SK-N-SH (cell line): ENCODE data around the gene DAGLA. TPM values are rescaled to one million over a fixed set of nuclear protein-coding genes. Genes with fewer than 3 reads are reported as not detected.

Experiments
- CTCF ChIA-PET: fragments of 300-600, 350-600 bp; formaldehyde crosslinking; extraction: SDS; loops from one replicate; lab custom pipeline; 2021; lab: Yijun Ruan, JAX
- POLR2A ChIA-PET: fragments of 350-600 bp; sonication (Branson Sonifier 250); formaldehyde crosslinking; extraction: SDS; loops from one replicate; lab custom pipeline; 2020; ENCODE audit warnings: antibody characterized with exemption, inconsistent platforms; lab: Yijun Ruan, JAX
- DNase-seq: peaks from one replicate; pipeline ENCODE4 v3.0.0; 2012
- H2AFZ ChIP-seq: fragments of 200-600 bp; sonication (generic); 2 replicates; pipeline ENCODE4 v1.8.1; 2016; ENCODE audit warnings: antibody characterized with exemption, mild to moderate bottlenecking, low read depth
- H3F3A ChIP-seq: fragments of 200-600 bp; sonication (generic); replicated peaks from 2 replicates; pipeline ENCODE3; 2016; ENCODE audit warnings: antibody characterized with exemption, mild to moderate bottlenecking; ENCODE audit not compliant: insufficient read depth
- H3K27ac ChIP-seq, 2 experiments: fragments of 200-500 bp in 1 of 2; fragments of 200-600 bp in 1 of 2; sonication (Bioruptor generic) in 1 of 2; sonication (generic), shearing (Covaris generic) in 1 of 2; 2 replicates each; pipeline versions ENCODE4 v1.5.1 to v1.6.1; 2014 to 2016; ENCODE audit warnings: low read depth in 2 of 2, inconsistent platforms in 1 of 2, low read length in 1 of 2, mild to moderate bottlenecking in 1 of 2, mixed read lengths in 1 of 2
- H3K27me3 ChIP-seq: fragments of 200-600 bp; sonication (generic), shearing (Covaris generic); 2 replicates; pipeline ENCODE4 v1.6.1; 2016; ENCODE audit warnings: mixed run types; ENCODE audit not compliant: insufficient read depth
- H3K36me3 ChIP-seq, 2 experiments: fragments of 200-500 bp in 1 of 2; fragments of 200-600 bp in 1 of 2; sonication (Bioruptor generic) in 1 of 2; sonication (generic) in 1 of 2; replicated peaks in 1 of 2; 2 replicates each; pipeline versions ENCODE3 to v1.5.1; 2014 to 2016; ENCODE audit warnings: low read length in 1 of 2, mild to moderate bottlenecking in 1 of 2; ENCODE audit not compliant: insufficient read depth in 2 of 2, control insufficient read depth in 1 of 2
- H3K4me1 ChIP-seq, 2 experiments: fragments of 200-500 bp in 1 of 2; fragments of 200-600 bp in 1 of 2; sonication (Bioruptor generic) in 1 of 2; sonication (generic), shearing (Covaris generic) in 1 of 2; 2 replicates each; pipeline versions ENCODE4 v1.5.1 to v1.6.1; 2014 to 2016; ENCODE audit warnings: low read depth in 1 of 2, low read length in 1 of 2, mixed run types in 1 of 2; ENCODE audit not compliant: insufficient read depth in 2 of 2, control insufficient read depth in 1 of 2
- H3K4me2 ChIP-seq: fragments of 200-600 bp; sonication (generic), shearing (Covaris generic); 2 replicates; pipeline ENCODE4 v1.6.1; 2017; ENCODE audit warnings: mixed run types
- H3K4me3 ChIP-seq, 2 experiments: fragments of 200-500 bp in 1 of 2; fragments of 200-600 bp in 1 of 2; sonication (Bioruptor generic) in 1 of 2; sonication (generic), shearing (Covaris generic) in 1 of 2; 2 replicates each; pipeline versions ENCODE4 v1.5.1 to v1.8.1; 2014 to 2016; ENCODE audit warnings: low read depth in 2 of 2, inconsistent platforms in 1 of 2, low read length in 1 of 2, mild to moderate bottlenecking in 1 of 2, mixed read lengths in 1 of 2, moderate library complexity in 1 of 2
- H3K79me2 ChIP-seq: fragments of 200-600 bp; sonication (generic); 2 replicates; pipeline ENCODE4 v1.8.1; 2017; ENCODE audit warnings: mild to moderate bottlenecking; ENCODE audit not compliant: insufficient read depth
- H3K9ac ChIP-seq: fragments of 200-600 bp; sonication (generic); 2 replicates; pipeline ENCODE4 v1.6.1; 2017; ENCODE audit warnings: mixed run types
- H3K9me2 ChIP-seq: fragments of 200-600 bp; sonication (generic); 2 replicates; pipeline ENCODE4 v1.6.1; 2017; ENCODE audit warnings: mixed run types
- H3K9me3 ChIP-seq: fragments of 200-600 bp; sonication (generic); 2 replicates; pipeline ENCODE4 v1.6.1; 2017; ENCODE audit warnings: mixed run types, mild to moderate bottlenecking, moderate library complexity
- H4K20me1 ChIP-seq: fragments of 200-600 bp; sonication (generic); 2 replicates; pipeline ENCODE4 v1.6.1; 2017; ENCODE audit warnings: mild to moderate bottlenecking, mixed run types; ENCODE audit not compliant: insufficient read depth
- ELF1 ChIP-seq: IDR thresholded peaks from 2 replicates; pipeline ENCODE4 v1.4.0; 2012
- EP300 ChIP-seq, 2 experiments: IDR thresholded peaks; 2 replicates each; pipeline versions ENCODE4 v1.4.0 to v1.6.1; 2012; ENCODE audit warnings: borderline replicate concordance in 1 of 2, low read depth in 1 of 2, low read length in 1 of 2
- EZH2phosphoT487 ChIP-seq: fragments of 200-600 bp; sonication (generic); IDR thresholded peaks from 2 replicates; pipeline ENCODE4 v1.6.1; 2017; ENCODE audit warnings: low read depth, mixed run types, mild to moderate bottlenecking, antibody characterized with exemption, moderate library complexity, borderline replicate concordance
- FOXM1 ChIP-seq: IDR thresholded peaks from 2 replicates; pipeline ENCODE4 v1.4.0; 2012; ENCODE audit warnings: low read depth, mild to moderate bottlenecking
- GABPA ChIP-seq: IDR thresholded peaks from 2 replicates; pipeline ENCODE4 v1.4.0; 2012; ENCODE audit warnings: low read depth, mild to moderate bottlenecking
- GATA2 ChIP-seq: sonication (generic); formaldehyde crosslinking; IDR thresholded peaks from 2 replicates; pipeline ENCODE4 v1.5.0; 2020; ENCODE audit warnings: mild to moderate bottlenecking, missing genetic modification reagents
- JUND ChIP-seq: IDR thresholded peaks from 2 replicates; pipeline ENCODE4 v1.4.0; 2012
- MAX ChIP-seq: IDR thresholded peaks from 2 replicates; pipeline ENCODE4 v1.4.0; 2012; ENCODE audit warnings: low read depth
- MEF2A ChIP-seq: IDR thresholded peaks from 2 replicates; pipeline ENCODE4 v1.4.0; 2012; ENCODE audit warnings: low read depth, borderline replicate concordance
- NFIC ChIP-seq: IDR thresholded peaks from 2 replicates; pipeline ENCODE4 v1.4.0; 2012; ENCODE audit warnings: borderline replicate concordance
- NRF1 ChIP-seq: IDR thresholded peaks from 2 replicates; pipeline ENCODE4 v1.6.1; 2012; ENCODE audit warnings: low read depth, mild to moderate bottlenecking, low read length
- PBX3 ChIP-seq: IDR thresholded peaks from 2 replicates; pipeline ENCODE4; 2012
- POLR2AphosphoS5 ChIP-seq: IDR thresholded peaks from 2 replicates; pipeline ENCODE4 v1.6.1; 2012; ENCODE audit warnings: low read depth, low read length
- RAD21 ChIP-seq: IDR thresholded peaks from 2 replicates; pipeline ENCODE4 v1.6.1; 2012; ENCODE audit warnings: mild to moderate bottlenecking, low read length
- RCOR1 ChIP-seq: fragments of 150-350 bp; IDR thresholded peaks from 2 replicates; pipeline ENCODE4 v1.6.1; 2017; ENCODE audit warnings: antibody characterized with exemption, low read length
- REST ChIP-seq: IDR thresholded peaks from 2 replicates; pipeline ENCODE4 v1.6.1; 2012; ENCODE audit warnings: mild to moderate bottlenecking, low read depth, low read length, moderate library complexity
- RFX5 ChIP-seq: IDR thresholded peaks from 2 replicates; pipeline ENCODE4 v1.6.1; 2012; ENCODE audit warnings: mild to moderate bottlenecking, improper control_type of control experiment, low read length
- SMC3 ChIP-seq: IDR thresholded peaks from 2 replicates; pipeline ENCODE4 v1.6.1; 2012; ENCODE audit warnings: low read depth, low read length, improper control_type of control experiment
- TEAD4 ChIP-seq: IDR thresholded peaks from 2 replicates; pipeline ENCODE4 v1.4.0; 2012; ENCODE audit warnings: mild to moderate bottlenecking, borderline replicate concordance; ENCODE audit not compliant: insufficient read depth
- WGBS: methylation state at CpG from one replicate; pipeline ENCODE4 v1.1.6; 2017; ENCODE audit warnings: low lambda C conversion rate; 5-methylcytosine and 5-hydroxymethylcytosine counted together
- polyA plus RNA-seq, 3 experiments: library from polyadenylated mRNA; depleted of rRNA; stranded (reverse); fragments of >200 nt; gene quantifications; 2 replicates each; pipeline ENCODE4 v1.2.3, GENCODE V29; 2012

The DAGLA gene
- polyA plus RNA-seq, 1 of the 3 experiments (the other 2 are of a cell fraction): 3.3 TPM

GRCh38 chr11:61637277-61637676, 42.9 kb upstream of the DAGLA start (continued):
- TF ChIP-seq REST (no peak), RFX5 (no peak), JUND (no peak), FOXM1 (no peak), EZH2phosphoT487 (no peak)

- Histone ChIP-seq H3F3A (no peaks in the 10 kb centered on the region), H3K4me2 (no peak overlapping the region), H3K4me3 (no peak overlapping the region), H3K36me3 (no peaks in the 10 kb centered on the region), H3K4me1 (peaks cover 0 to 2% of the 10 kb centered on the region in 2 experiments; a peak in 1 of 4 replicates), H3K9ac (no peak overlapping the region), H3K27me3 (no peaks in the 10 kb centered on the region; the same call in 1 of the 2 replicates), H3K79me2 (no peaks in the 10 kb centered on the region), H2AFZ (no peak overlapping the region), H3K27ac (no peak overlapping the region), H3K9me2 (no peaks in the 10 kb centered on the region), H4K20me1 (no peaks in the 10 kb centered on the region), H3K9me3 (no peaks in the 10 kb centered on the region)
- no peak for TF ChIP-seq GATA2 (CRISPR knock-in tag)
- no peak for TF ChIP-seq RAD21
- no peak for TF ChIP-seq PBX3
- no peak for TF ChIP-seq RCOR1
- no peak for TF ChIP-seq NRF1
- no peak for TF ChIP-seq NFIC
- no peak for TF ChIP-seq MAX
- no peak for TF ChIP-seq EZH2phosphoT487
- TF ChIP-seq TEAD4: no peak
- no peak for TF ChIP-seq SMC3
- TF ChIP-seq ELF1: no peak
- TF ChIP-seq REST: no peak
- no peak for TF ChIP-seq POLR2AphosphoS5
- no peak for TF ChIP-seq MEF2A
- TF ChIP-seq GABPA: no peak
- no peak for TF ChIP-seq EP300 (IDR thresholded peaks at IDR 0.05; ENCODE audit: borderline replicate concordance in 1 of 2, low read depth in 1 of 2, low read length in 1 of 2)
- POLR2A ChIA-PET: interaction anchor here (1.6 kb wide), 1 partner anchor 194 kb away, joined by 3 read pairs; no protein-coding TSS in a partner anchor
- CTCF ChIA-PET: interaction anchor here (0.9 to 4.3 kb wide), 14 partner anchors 10 to 304 kb away, joined by 3 to 53 read pairs (median 12); partner anchors contain the start of gene SYT7
- WGBS: 46% methylated on average over 7 of the region's 7 CpGs
- DNase-seq: no peak
These were observed 40.3 kb upstream of the DAGLA start for GRCh38 chr11:61639816-61640443.
